Stimulated activated CD4-positive, alpha-beta T cell treated with anti-CD3 and anti-CD28 coated beads, Interleukin-2, amount 100 ng/mL, for 24 hours (primary cell): ENCODE results near the gene AADACL4.
A peak's percentile ranks its signal among the peaks of the same experiment; 100 is the strongest.

Source experiments
- DNase-seq, 2 donors: peaks; one replicate each; pipeline ENCODE4 v3.0.0-alpha.2; 2020

The AADACL4 gene

GRCh38 chr1:12643785-12644184 is at the start of gene AADACL4:
TSS of gene AADACL4 (plus strand) at chr1:12644085. CDS start at chr1:12644547, 462 bp downstream.
- no peak for DNase-seq

GRCh38 chr1:12594490-12594889 is 49.4 kb upstream of the AADACL4 start:
- no peak for DNase-seq

GRCh38 chr1:12594966-12595756 is 48.7 kb upstream of the AADACL4 start:
- peak; percentile 38 to 48 for DNase-seq

- DNase-seq = no peak
Observed at GRCh38 chr1:12595757-12596006, 48.2 kb upstream of the AADACL4 start.

DNA sequence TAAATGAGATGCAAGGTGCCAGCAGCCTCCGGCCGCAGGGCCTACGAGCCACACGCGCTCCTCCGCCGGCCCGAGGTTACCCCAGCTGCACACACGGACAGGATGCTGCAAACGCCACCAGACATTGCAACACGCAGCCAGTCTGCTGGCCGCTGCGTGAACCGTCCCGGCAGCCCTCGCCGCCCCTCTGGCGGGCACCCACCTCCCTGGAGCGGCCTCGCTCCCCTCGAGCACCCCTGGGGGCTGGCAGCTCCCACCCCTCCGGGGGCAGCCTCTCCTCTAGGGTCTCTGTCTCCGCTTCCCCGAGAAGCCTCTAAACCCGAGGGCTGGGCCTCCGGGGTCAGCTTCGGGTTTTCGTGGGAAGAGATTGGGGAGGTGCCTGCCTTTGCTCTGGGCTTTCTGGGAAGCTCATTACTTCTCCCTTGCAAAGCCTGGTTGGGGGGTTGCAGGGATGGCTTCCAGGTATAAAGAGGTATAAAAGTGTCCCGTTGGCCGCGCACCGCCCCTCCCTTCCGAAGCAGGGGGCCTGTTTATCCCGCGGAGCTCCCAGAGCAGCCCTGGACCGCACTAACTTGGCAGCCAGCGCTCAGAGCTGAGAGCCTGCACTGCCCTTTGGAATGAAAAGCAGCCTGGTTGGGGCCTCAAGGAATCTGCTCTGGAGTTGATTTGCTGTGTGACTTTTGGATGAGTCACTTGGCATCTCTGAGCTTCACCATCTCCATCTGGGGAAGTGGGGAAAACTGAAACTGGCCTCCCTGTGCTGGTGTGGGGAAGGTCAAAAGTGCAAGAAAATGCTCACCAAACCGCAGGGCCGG is 47.7 kb upstream of the AADACL4 start:
- DNase-seq = peak in 1 of 2 donors; percentile 22

DNA sequence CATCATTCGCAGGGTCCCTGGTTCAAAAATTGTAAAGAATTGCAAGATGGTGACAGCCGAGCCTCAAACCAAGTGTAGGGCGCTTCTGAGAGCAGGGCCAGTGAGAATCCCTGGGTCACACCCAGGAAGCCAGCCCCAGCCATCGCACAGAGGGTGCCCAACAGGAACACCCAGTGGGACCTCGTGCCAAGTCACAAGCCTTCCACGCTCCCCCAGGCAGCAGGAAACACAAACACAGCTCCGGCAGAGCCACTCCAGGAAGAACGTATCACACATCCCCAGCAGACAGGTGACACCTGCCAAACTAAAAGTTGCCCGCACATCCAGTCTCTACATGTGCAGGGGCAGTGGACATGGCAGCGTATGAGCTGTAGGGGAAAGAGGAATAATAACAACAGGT is 46.1 kb upstream of the AADACL4 start:
- no peak for DNase-seq

GRCh38 chr1:12598974-12599373 is 44.9 kb upstream of the AADACL4 start:
- DNase-seq = no peak

DNA sequence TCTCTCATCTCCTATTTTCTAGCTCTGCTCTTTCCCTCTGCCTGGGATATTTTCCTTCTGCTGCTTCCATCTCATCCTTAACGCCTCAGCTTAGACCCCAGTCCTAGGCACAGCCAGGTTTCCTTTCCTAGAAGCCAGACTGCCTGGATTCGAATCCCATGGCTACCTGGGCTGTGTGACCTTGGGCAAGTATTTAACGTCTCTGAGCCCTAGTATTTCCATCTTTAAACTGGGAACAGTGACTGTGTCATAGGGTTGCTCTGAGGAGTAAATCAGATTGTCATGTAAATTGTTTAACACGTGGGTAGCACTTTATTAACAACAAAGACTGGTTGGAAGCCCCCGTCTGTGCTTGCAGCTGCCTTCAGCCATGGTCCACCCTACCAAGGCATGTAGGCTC is 44.2 kb upstream of the AADACL4 start:
- DNase-seq = no peak

GRCh38 chr1:12600335-12600734 is 43.5 kb upstream of the AADACL4 start:
- no peak for DNase-seq

DNA sequence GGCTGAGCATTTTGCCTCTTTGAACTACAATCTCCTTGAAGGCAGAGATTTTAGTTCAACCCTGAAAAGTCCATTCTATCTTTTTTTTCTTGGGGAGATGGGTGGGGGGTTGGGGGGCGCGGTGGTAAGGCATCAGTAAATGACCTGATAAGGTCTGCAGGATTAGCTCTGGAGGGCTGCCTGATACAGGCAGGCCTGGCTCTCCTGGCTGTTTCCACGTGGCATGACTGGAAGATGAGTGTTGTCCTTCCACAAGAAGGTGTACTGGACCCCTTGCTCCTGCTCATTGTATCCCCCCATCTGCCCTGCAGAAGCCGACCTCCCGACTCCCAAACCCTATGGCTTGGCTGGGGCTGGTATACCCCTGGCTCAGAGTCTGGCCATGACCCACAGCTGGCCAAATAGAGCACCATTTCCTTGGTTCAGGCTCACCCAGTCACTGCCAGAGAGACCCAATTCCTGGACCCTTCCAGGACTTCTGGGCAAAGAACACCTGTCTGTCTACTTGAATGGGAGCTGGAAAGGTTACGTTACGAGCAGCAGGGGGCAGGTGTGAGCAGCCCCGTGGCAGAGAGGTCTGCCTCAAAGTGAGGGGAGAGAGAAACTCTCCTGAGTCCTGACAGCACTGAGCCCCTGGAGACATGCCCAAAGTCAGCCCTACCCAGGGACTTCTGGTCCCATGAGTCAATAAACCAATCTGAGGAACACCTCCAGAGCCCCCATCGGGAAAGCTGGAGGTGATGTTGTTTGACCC is 42.8 kb upstream of the AADACL4 start:
- DNase-seq = peak; percentile 52 to 59

- no peak for DNase-seq
Observed at GRCh38 chr1:12601700-12602658, 41.9 kb upstream of the AADACL4 start.

- DNase-seq = no peak
Observed at GRCh38 chr1:12602659-12603024, 41.2 kb upstream of the AADACL4 start.

- DNase-seq = no peak
Observed at GRCh38 chr1:12603224-12603623, 40.7 kb upstream of the AADACL4 start.

GRCh38 chr1:12604114-12604874 is 39.6 kb upstream of the AADACL4 start:
- DNase-seq = peak; percentile 55 to 66

- DNase-seq = no peak
Observed at GRCh38 chr1:12604986-12605385, 38.9 kb upstream of the AADACL4 start.

GRCh38 chr1:12607263-12607662 is 36.6 kb upstream of the AADACL4 start:
- DNase-seq = no peak

- no peak for DNase-seq
Observed at GRCh38 chr1:12608311-12608957, 35.5 kb upstream of the AADACL4 start.

GRCh38 chr1:12609469-12610003 is 34.3 kb upstream of the AADACL4 start:
- DNase-seq = no peak

DNA sequence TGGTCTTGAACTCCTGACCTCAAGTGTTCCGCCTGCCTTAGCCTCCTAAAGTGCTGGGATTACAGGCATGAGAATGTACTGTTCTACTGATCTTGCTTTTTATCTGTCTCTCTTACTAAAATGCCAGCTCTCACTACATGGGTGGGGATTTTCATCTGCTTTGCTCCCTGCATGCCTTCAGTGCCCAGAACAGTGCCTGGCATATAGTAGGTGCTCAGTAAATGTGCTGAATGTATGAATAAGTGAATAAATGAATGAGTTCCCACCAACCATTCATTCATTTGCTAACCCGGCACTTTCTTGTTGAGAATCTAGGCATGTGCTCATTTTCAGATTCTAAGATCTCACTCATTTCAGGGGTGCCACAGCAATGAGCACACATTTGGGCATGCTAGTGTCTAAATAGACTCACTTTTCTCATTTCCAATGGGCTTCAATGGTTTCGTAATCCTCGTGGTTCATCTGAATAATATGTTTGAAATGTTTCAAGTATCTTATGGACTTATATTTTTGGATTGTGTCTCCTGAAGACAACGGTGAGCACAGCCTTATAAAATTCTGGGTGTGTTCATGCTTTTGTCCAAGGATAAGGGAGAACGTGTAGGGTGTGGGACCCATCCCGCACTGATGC is 33.5 kb upstream of the AADACL4 start:
- no peak for DNase-seq

DNA sequence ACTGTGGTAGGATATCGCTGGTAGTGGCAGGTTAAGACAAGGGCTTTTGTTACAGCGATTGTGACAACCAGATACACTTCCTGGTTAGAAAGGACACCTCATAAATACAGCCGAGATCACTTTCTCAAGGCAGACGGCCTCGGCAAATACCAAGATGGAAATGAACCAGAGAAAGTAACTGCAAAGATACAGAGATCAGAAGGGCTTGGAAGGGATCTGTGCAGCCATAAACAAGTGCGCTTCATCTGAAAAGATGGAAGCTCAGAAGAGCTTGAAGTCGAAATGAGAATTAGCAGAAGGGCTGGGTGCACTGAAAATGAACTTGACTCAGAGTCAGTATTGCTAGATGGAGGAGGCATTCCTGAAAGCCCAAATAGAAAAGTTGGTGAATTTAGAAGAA is 32.9 kb upstream of the AADACL4 start:
- DNase-seq = no peak
